Upper lobe of left lung (tissue), 6 donors: ENCODE results near the gene ZZZ3. TPM values are rescaled to one million over a fixed set of nuclear protein-coding genes. Genes with fewer than 3 reads are reported as not detected.
"Not testable (repeated sequence)": the region's sequence is repeated elsewhere in the genome, so short reads cannot be mapped to it uniquely, and the experiment has no call there.

ENCODE experiments used
- ATAC-seq, 2 donors: fragments of 200-7000 bp; cut with Tn5 transposase; one replicate each; pipeline ENCODE4 v1.9.1; 2022; ENCODE audit warnings: mild to moderate bottlenecking in 2 of 2, moderate library complexity in 2 of 2; ENCODE audit not compliant: low FRiP score in 2 of 2
- DNase-seq, 2 donors: peaks; one replicate each; pipeline ENCODE4 v3.0.0-alpha.2; 2019 to 2020
- H3K27ac ChIP-seq, 4 donors: fragments of 200-600 bp; sonication (generic); one replicate each; pipeline ENCODE4 v1.5.1; 2016 to 2019
- H3K27me3 ChIP-seq, 4 donors: fragments of 200-600 bp; sonication (generic); one replicate each; pipeline ENCODE4 v1.5.1; 2017 to 2019
- H3K36me3 ChIP-seq, 4 donors: fragments of 200-600 bp; sonication (generic); one replicate each; pipeline ENCODE4 v1.5.1; 2016 to 2019
- H3K4me1 ChIP-seq, 4 donors: fragments of 200-600 bp; sonication (generic); one replicate each; pipeline ENCODE4 v1.5.1; 2018 to 2019
- H3K4me3 ChIP-seq, 4 donors: fragments of 200-600 bp; sonication (generic); one replicate each; pipeline ENCODE4 v1.5.1; 2017 to 2019; ENCODE audit warnings: mild to moderate bottlenecking in 2 of 4, moderate library complexity in 1 of 4
- H3K9me3 ChIP-seq, 4 donors: fragments of 200-600 bp; sonication (generic); one replicate each; pipeline ENCODE4 v1.5.1; 2018 to 2019
- CTCF ChIP-seq, 6 experiments: fragments of 450-650 bp in 4 of 6; fragments of 200-600 bp in 2 of 6; sonication (generic) in 2 of 6; IDR thresholded peaks; one replicate each; pipeline ENCODE4 v1.5.1; 2016 to 2019; ENCODE audit warnings: antibody characterized with exemption in 6 of 6
- EP300 ChIP-seq, 4 donors: sonication (generic); formaldehyde crosslinking; IDR thresholded peaks; one replicate each; pipeline ENCODE4 v1.5.1; 2017; ENCODE audit warnings: antibody characterized with exemption in 4 of 4, control low read depth in 2 of 4
- POLR2A ChIP-seq, 4 donors: fragments of 450-650 bp; IDR thresholded peaks; one replicate each; pipeline ENCODE4 v1.5.1; 2016 to 2017; ENCODE audit warnings: antibody characterized with exemption in 4 of 4, mild to moderate bottlenecking in 2 of 4
- POLR2AphosphoS5 ChIP-seq, 2 donors: sonication (generic); formaldehyde crosslinking; IDR thresholded peaks; one replicate each; pipeline ENCODE4 v1.5.1; 2017; ENCODE audit warnings: antibody characterized with exemption in 2 of 2
- WGBS, 2 donors: methylation state at CpG; one replicate each; pipeline ENCODE4 v1.1.5; 2017 to 2018; 5-methylcytosine and 5-hydroxymethylcytosine counted together
- total RNA-seq, 6 donors: library from RNA; depleted of rRNA in 4 of 6; stranded (reverse); fragments of >200 nt in 4 of 6; gene quantifications; one replicate each; pipeline versions ENCODE4 v1.1.0 to v1.2.1, GENCODE V29; 2016 to 2021
- donor health status: DM: no; HTN: no; CAD: no; lungs with moderate emphysema.
- donor health status: DM: no; HTN: yes; CAD: no; lungs with severe emphysema.

Gene ZZZ3
- total RNA-seq, 6 donors from 2014 or later: 15.3 to 141 (median 41.9) TPM

GRCh38 chr1:77683160-77684148 is 996 bp upstream of the ZZZ3 start:
- Histone ChIP-seq H3K36me3 (no peaks in the 10 kb centered on the region), H3K4me3 (peak overlapping the region; percentile 63 to 96 (median 92)), H3K27me3 (no peaks in the 10 kb centered on the region), H3K4me1 (peaks cover 20 to 31% (median 27%) of the 10 kb centered on the region in 4 donors), H3K27ac (peak overlapping the region; percentile 90 to 97 (median 96)), H3K9me3 (no peaks in the 10 kb centered on the region)
- WGBS, 2 donors: 1% methylated on average over 10 to 52 of the region's 72 CpGs
- peak; percentile 95 to 97 for ATAC-seq
- TF ChIP-seq POLR2A (IDR thresholded peaks at IDR 0.05) (peak in 2 of 4 donors; percentile 49 to 67), POLR2AphosphoS5 (IDR thresholded peaks at IDR 0.05) (peak; percentile 38 to 68), EP300 (IDR thresholded peaks at IDR 0.05) (peak in 1 of 4 donors; percentile 11), CTCF (IDR thresholded peaks at IDR 0.05) (peak; percentile 93 to 99 (median 97))
- DNase-seq: peak; percentile 94 to 98

GRCh38 chr1:77680173-77680572 is 2.3 kb downstream of the ZZZ3 start:
- Histone ChIP-seq H3K27ac (no peak overlapping the region), H3K4me1 (peaks cover 21 to 32% (median 26%) of the 10 kb centered on the region in 4 donors), H3K27me3 (no peaks in the 10 kb centered on the region), H3K9me3 (no peaks in the 10 kb centered on the region), H3K36me3 (no peaks in the 10 kb centered on the region), H3K4me3 (no peak overlapping the region)
- no peak for ATAC-seq
- 76 to 77% methylated on average over 2 of the region's 2 CpGs for WGBS, 2 donors
- no peak for DNase-seq
- no peak for TF ChIP-seq CTCF (IDR thresholded peaks at IDR 0.05)
- no peak for TF ChIP-seq POLR2A (IDR thresholded peaks at IDR 0.05)
- TF ChIP-seq POLR2AphosphoS5 (IDR thresholded peaks at IDR 0.05): no peak
- TF ChIP-seq EP300 (IDR thresholded peaks at IDR 0.05): no peak

- TF ChIP-seq POLR2A (IDR thresholded peaks at IDR 0.05) (no peak), CTCF (IDR thresholded peaks at IDR 0.05) (no peak), EP300 (IDR thresholded peaks at IDR 0.05) (no peak), POLR2AphosphoS5 (IDR thresholded peaks at IDR 0.05) (no peak)
- DNase-seq (no peak), ATAC-seq (no peak)
- 85 to 93% methylated on average over 5 of the region's 5 CpGs for WGBS, 2 donors
- H3K4me1 ChIP-seq: peaks cover 17 to 29% (median 25%) of the 10 kb centered on the region in 4 donors
- no peak overlapping the region for H3K4me3 ChIP-seq
- H3K9me3 ChIP-seq: no peaks in the 10 kb centered on the region
- no peaks in the 10 kb centered on the region for H3K36me3 ChIP-seq
- no peak overlapping the region for H3K27ac ChIP-seq
- H3K27me3 ChIP-seq: no peaks in the 10 kb centered on the region
These were observed 3.5 kb downstream of the ZZZ3 start for GRCh38 chr1:77678660-77679610.

GRCh38 chr1:77674807-77675206 is 7.7 kb downstream of the ZZZ3 start:
- not testable (repeated sequence) for H3K9me3 ChIP-seq, H3K4me3 ChIP-seq, H3K27ac ChIP-seq, ATAC-seq, H3K36me3 ChIP-seq, DNase-seq, H3K27me3 ChIP-seq
- WGBS, 2 donors: 96% methylated on average over 3 of the region's 3 CpGs
- peaks cover 0 to 31% (median 22%) of the 10 kb centered on the region in 4 donors for H3K4me1 ChIP-seq
